ENCODE results near the gene MOV10L1. TPM values are rescaled to one million over a fixed set of nuclear protein-coding genes. Genes with fewer than 3 reads are reported as not detected.

MOV10L1 gene
- total and polyA plus RNA-seq, 4 donors: 0.27 to 11.9 (median 0.43) TPM

GRCh38 chr22:50169181-50169759 is 79.5 kb downstream of the MOV10L1 start:
- Histone ChIP-seq H3K4me3 (no peak overlapping the region), H3K27ac (ENCODE audit: low read depth in 1 of 2, low read length in 1 of 2) (no peak overlapping the region), H3K9me3 (ENCODE audit: control insufficient read depth in 4 of 4, insufficient read depth in 3 of 4, low read length in 3 of 4) (no peaks in the 10 kb centered on the region), H3K9ac (ENCODE audit: insufficient read depth in 1 of 2, low read length in 2 of 2) (no peak overlapping the region), H3K27me3 (ENCODE audit: control insufficient read depth in 3 of 3, insufficient read depth in 3 of 3, low read length in 2 of 3) (peaks cover 0 to 15% (median 5%) of the 10 kb centered on the region in 3 donors), H3K4me1 (ENCODE audit: control insufficient read depth in 5 of 5, insufficient read depth in 5 of 5, low read length in 5 of 5) (peaks cover 0 to 5% (median 0%) of the 10 kb centered on the region in 5 donors), H3K36me3 (ENCODE audit: control insufficient read depth in 4 of 4, insufficient read depth in 4 of 4, low read length in 4 of 4) (no peaks in the 10 kb centered on the region)
- TF ChIP-seq CTCF (IDR thresholded peaks at IDR 0.05; ENCODE audit: control extremely low read depth, extremely low read depth): no peak
- ATAC-seq (ENCODE audit: insufficient read depth, low FRiP score): no peak
- DNase-seq: peak in 1 of 3 donors; percentile 13
- WGBS, 2 donors: 14 to 15% methylated on average over 30 to 36 of the region's 36 CpGs

- Histone ChIP-seq H3K4me3 (peak overlapping the region; percentile 16), H3K9ac (ENCODE audit: insufficient read depth in 1 of 2, low read length in 2 of 2) (no peak overlapping the region), H3K27me3 (ENCODE audit: control insufficient read depth in 3 of 3, insufficient read depth in 3 of 3, low read length in 2 of 3) (peaks cover 0 to 15% (median 5%) of the 10 kb centered on the region in 3 donors), H3K4me1 (ENCODE audit: control insufficient read depth in 5 of 5, insufficient read depth in 5 of 5, low read length in 5 of 5) (peaks cover 0 to 5% (median 0%) of the 10 kb centered on the region in 5 donors), H3K9me3 (ENCODE audit: control insufficient read depth in 4 of 4, insufficient read depth in 3 of 4, low read length in 3 of 4) (no peaks in the 10 kb centered on the region), H3K36me3 (ENCODE audit: control insufficient read depth in 4 of 4, insufficient read depth in 4 of 4, low read length in 4 of 4) (no peaks in the 10 kb centered on the region), H3K27ac (ENCODE audit: low read depth in 1 of 2, low read length in 1 of 2) (no peak overlapping the region)
- no peak for TF ChIP-seq CTCF (IDR thresholded peaks at IDR 0.05; ENCODE audit: control extremely low read depth, extremely low read depth)
- 1% methylated on average over 25 to 69 of the region's 70 CpGs for WGBS, 2 donors
- ATAC-seq (ENCODE audit: insufficient read depth, low FRiP score): no peak
- no peak for DNase-seq
These were observed 80.1 kb downstream of the MOV10L1 start for GRCh38 chr22:50169774-50170341.

GRCh38 chr22:50170453-50171318 is 80.9 kb downstream of the MOV10L1 start, which contains the start of gene PANX2:
TSS of gene PANX2 (plus strand) at chr22:50170731. CDS start at chr22:50170731, 0 bp downstream.
- no peak for TF ChIP-seq CTCF (IDR thresholded peaks at IDR 0.05; ENCODE audit: control extremely low read depth, extremely low read depth)
- no peaks in the 10 kb centered on the region for H3K9me3 ChIP-seq (ENCODE audit: control insufficient read depth in 4 of 4, insufficient read depth in 3 of 4, low read length in 3 of 4)
- no peak within 1 kb of the TSS for H3K9ac ChIP-seq (ENCODE audit: insufficient read depth in 1 of 2, low read length in 2 of 2)
- peaks cover 0 to 11% (median 5%) of the 10 kb centered on the region in 3 donors for H3K27me3 ChIP-seq (ENCODE audit: control insufficient read depth in 3 of 3, insufficient read depth in 3 of 3, low read length in 2 of 3)
- no peak within 1 kb of the TSS for H3K27ac ChIP-seq (ENCODE audit: low read depth in 1 of 2, low read length in 1 of 2)
- peaks cover 0 to 5% (median 0%) of the 10 kb centered on the region in 5 donors for H3K4me1 ChIP-seq (ENCODE audit: control insufficient read depth in 5 of 5, insufficient read depth in 5 of 5, low read length in 5 of 5)
- H3K4me3 ChIP-seq: peak within 1 kb of the TSS; percentile 44
- DNase-seq (no peak), ATAC-seq (ENCODE audit: insufficient read depth, low FRiP score) (no peak)
- WGBS, 2 donors: 11 to 25% methylated on average over 50 to 105 of the region's 105 CpGs
- no peaks in the 10 kb centered on the region for H3K36me3 ChIP-seq (ENCODE audit: control insufficient read depth in 4 of 4, insufficient read depth in 4 of 4, low read length in 4 of 4)
